Keratinocyte (primary cell): ENCODE results near the gene AJAP1. TPM values are rescaled to one million over a fixed set of nuclear protein-coding genes. Genes with fewer than 3 reads are reported as not detected.

Experiments
- DNase-seq: peaks from one replicate; pipeline ENCODE4 v3.0.0-alpha.2; 2011; ENCODE audit warnings: low read depth, missing footprints, low spot score
- FAIRE-seq: peaks from 2 replicates; lab custom pipeline; 2011; peaks lifted over from hg19 to GRCh38; lab: Jason Lieb, UNC
- H2AFZ ChIP-seq: 2 replicates; pipeline ENCODE4 v1.6.0; 2012; ENCODE audit warnings: low read length, control low read depth, inconsistent platforms; ENCODE audit not compliant: control insufficient read depth
- H3K27ac ChIP-seq: 2 replicates; pipeline ENCODE4 v1.5.1; 2011; ENCODE audit warnings: low read length; ENCODE audit not compliant: control insufficient read depth, insufficient read depth
- H3K27me3 ChIP-seq: 3 replicates; pipeline ENCODE4 v1.6.0; 2011; ENCODE audit warnings: low read length; ENCODE audit not compliant: control insufficient read depth, insufficient read depth; ENCODE audit errors: extremely low read depth
- H3K36me3 ChIP-seq, 2 experiments: 2 replicates in 1 of 2; 3 replicates in 1 of 2; pipeline ENCODE4 v1.5.1; 2011; ENCODE audit warnings: low read length in 2 of 2, mild to moderate bottlenecking in 1 of 2; ENCODE audit not compliant: control insufficient read depth in 2 of 2, insufficient read depth in 2 of 2; ENCODE audit errors: extremely low read depth in 1 of 2
- H3K4me1 ChIP-seq: 3 replicates; pipeline ENCODE4 v1.5.1; 2011; ENCODE audit warnings: low read length; ENCODE audit not compliant: control insufficient read depth, insufficient read depth; ENCODE audit errors: extremely low read depth
- H3K4me2 ChIP-seq: 3 replicates; pipeline ENCODE4 v1.6.0; 2011; ENCODE audit warnings: low read depth, low read length; ENCODE audit not compliant: control insufficient read depth, insufficient read depth; ENCODE audit errors: extremely low read depth
- H3K4me3 ChIP-seq, 3 experiments: fragments of 200-600 bp in 1 of 3; sonication (generic) in 1 of 3; 2 replicates in 2 of 3; 3 replicates in 1 of 3; pipeline ENCODE4 v1.5.1; 2011 to 2016; ENCODE audit warnings: low read length in 3 of 3, mild to moderate bottlenecking in 3 of 3, control low read depth in 2 of 3, inconsistent platforms in 1 of 3, low read depth in 1 of 3, mixed read lengths in 1 of 3, mixed run types in 1 of 3, moderate library complexity in 1 of 3; ENCODE audit not compliant: control insufficient read depth in 2 of 3, insufficient read depth in 2 of 3; ENCODE audit errors: extremely low read depth in 1 of 3
- H3K79me2 ChIP-seq: 2 replicates; pipeline ENCODE4 v1.6.0; 2012; ENCODE audit warnings: low read length; ENCODE audit not compliant: control insufficient read depth, insufficient read depth
- H3K9ac ChIP-seq: 3 replicates; pipeline ENCODE4 v1.6.0; 2011; ENCODE audit warnings: low read length; ENCODE audit not compliant: control insufficient read depth, insufficient read depth; ENCODE audit errors: extremely low read depth
- H3K9me1 ChIP-seq: 3 replicates; pipeline ENCODE4 v1.6.0; 2011; ENCODE audit warnings: low read length; ENCODE audit not compliant: control insufficient read depth, insufficient read depth; ENCODE audit errors: extremely low read depth
- H3K9me3 ChIP-seq: 2 replicates; pipeline ENCODE4 v1.5.1; 2012; ENCODE audit warnings: low read depth, low read length; ENCODE audit not compliant: control insufficient read depth
- H4K20me1 ChIP-seq: 3 replicates; pipeline ENCODE4 v1.6.0; 2011; ENCODE audit warnings: low read length; ENCODE audit not compliant: control insufficient read depth, insufficient read depth; ENCODE audit errors: extremely low read depth
- CTCF ChIP-seq, 3 experiments: IDR thresholded peaks in 1 of 3; conservative IDR thresholded peaks in 1 of 3; optimal IDR thresholded peaks in 1 of 3; 2 replicates in 2 of 3; 3 replicates in 1 of 3; pipeline versions ENCODE3 to v1.5.1; 2011; ENCODE audit warnings: low read length in 3 of 3, mild to moderate bottlenecking in 3 of 3, moderate library complexity in 2 of 3, control low read depth in 1 of 3, inconsistent platforms in 1 of 3; ENCODE audit not compliant: insufficient read depth in 2 of 3; ENCODE audit errors: extremely low read depth in 1 of 3
- EZH2 ChIP-seq: IDR thresholded peaks from one replicate; pipeline ENCODE4 v1.6.1; 2012; ENCODE audit warnings: inconsistent platforms, mild to moderate bottlenecking, low read length, moderate library complexity
- dilution Hi-C: fragments of 300-500 bp; cut with MboI; formaldehyde crosslinking; loops from one replicate; pipeline ENCODE4 v1.7.0; 2020; ENCODE audit warnings: low sequenced_read_pairs; ENCODE audit not compliant: extremely low pct_ligation_motif_present
- polyA plus RNA-seq, 5 experiments: library from polyadenylated mRNA; depleted of rRNA in 3 of 5; stranded (reverse) in 3 of 5; stranded (forward) in 1 of 5; unstranded in 1 of 5; fragments of >200 nt; gene quantifications; 1 replicate in 1 of 5; 2 replicates in 3 of 5; 3 replicates in 1 of 5; pipeline versions ENCODE4 v1.2.1 to v1.2.3, GENCODE V29; 2011 to 2012; ENCODE audit warnings: missing spikeins in 2 of 5, low read depth in 1 of 5, low replicate concordance in 1 of 5

AJAP1 gene
- polyA plus RNA-seq, 1 donor (not counting 4 experiments of a cell fraction or from before 2014, with no cell fraction given) = 2.2 TPM

- Histone ChIP-seq H3K9me1 (no peaks in the 10 kb centered on the region), H3K36me3 (no peaks in the 10 kb centered on the region), H4K20me1 (no peaks in the 10 kb centered on the region), H3K4me1 (no peaks in the 10 kb centered on the region), H3K79me2 (no peaks in the 10 kb centered on the region), H3K9ac (no peak overlapping the region), H3K4me2 (no peak overlapping the region), H3K27ac (no peak overlapping the region), H2AFZ (no peak overlapping the region), H3K9me3 (no peaks in the 10 kb centered on the region), H3K4me3 (no peak overlapping the region), H3K27me3 (no peaks in the 10 kb centered on the region)
- TF ChIP-seq EZH2 = no peak
- TF ChIP-seq CTCF (optimal IDR thresholded peaks at IDR 0.05 in 1 of 3, IDR thresholded peaks at IDR 0.05 in 1 of 3, conservative IDR thresholded peaks at IDR 0.05 in 1 of 3; ENCODE audit: extremely low read depth in 1 of 3, insufficient read depth in 2 of 3, low read length in 3 of 3) = no peak
- no peak for FAIRE-seq
- no peak for DNase-seq
- dilution Hi-C loops = no loop called here
These were observed 142.6 kb downstream of the AJAP1 start for GRCh38 chr1:4797016-4797410.

GRCh38 chr1:4797429-4797828 is 143.0 kb downstream of the AJAP1 start:
- Histone ChIP-seq H3K79me2 (no peaks in the 10 kb centered on the region), H3K9me3 (no peaks in the 10 kb centered on the region), H3K4me3 (no peak overlapping the region), H2AFZ (no peak overlapping the region), H3K27me3 (no peaks in the 10 kb centered on the region), H3K9me1 (no peaks in the 10 kb centered on the region), H3K9ac (no peak overlapping the region), H3K4me1 (no peaks in the 10 kb centered on the region), H3K36me3 (no peaks in the 10 kb centered on the region), H3K4me2 (no peak overlapping the region), H3K27ac (no peak overlapping the region), H4K20me1 (no peaks in the 10 kb centered on the region)
- FAIRE-seq (no peak), DNase-seq (no peak)
- dilution Hi-C loops = no loop called here
- no peak for TF ChIP-seq EZH2
- no peak for TF ChIP-seq CTCF (optimal IDR thresholded peaks at IDR 0.05 in 1 of 3, IDR thresholded peaks at IDR 0.05 in 1 of 3, conservative IDR thresholded peaks at IDR 0.05 in 1 of 3; ENCODE audit: extremely low read depth in 1 of 3, insufficient read depth in 2 of 3, low read length in 3 of 3)
